ENCODE measurements around the gene PRKCZ.
"Not testable (repeated sequence)": the region's sequence is repeated elsewhere in the genome, so short reads cannot be mapped to it uniquely, and the experiment has no call there.

The PRKCZ gene

GRCh38 chr1:2104621-2105427, 54.6 kb downstream of the PRKCZ start:
- no peak for DNase-seq

- DNase-seq: no peak
These were observed 55.7 kb downstream of the PRKCZ start for GRCh38 chr1:2105781-2106524.

- no peak for DNase-seq
These were observed 56.6 kb downstream of the PRKCZ start for GRCh38 chr1:2106659-2107405.

- DNase-seq: no peak
These were observed 57.5 kb downstream of the PRKCZ start for GRCh38 chr1:2107586-2108212.

GRCh38 chr1:2108213-2108876, 58.1 kb downstream of the PRKCZ start:
- no peak for DNase-seq

- DNase-seq: no peak
These were observed 58.8 kb downstream of the PRKCZ start for GRCh38 chr1:2108877-2109580.

- DNase-seq: no peak
These were observed 59.4 kb downstream of the PRKCZ start for GRCh38 chr1:2109581-2110021.

GRCh38 chr1:2110191-2110737, 60.1 kb downstream of the PRKCZ start:
- no peak for DNase-seq

- no peak for DNase-seq
These were observed 60.8 kb downstream of the PRKCZ start for GRCh38 chr1:2110738-2111673.

- DNase-seq: no peak
These were observed 61.4 kb downstream of the PRKCZ start for GRCh38 chr1:2111674-2112035.

GRCh38 chr1:2112280-2112701, 62.1 kb downstream of the PRKCZ start:
- DNase-seq: no peak

GRCh38 chr1:2113620-2114135, 63.5 kb downstream of the PRKCZ start:
- no peak for DNase-seq

- not testable (repeated sequence) for DNase-seq
These were observed 64.4 kb downstream of the PRKCZ start for GRCh38 chr1:2114635-2115007.

GRCh38 chr1:2115008-2115641, 64.9 kb downstream of the PRKCZ start:
- no peak for DNase-seq

GRCh38 chr1:2115702-2116341, 65.6 kb downstream of the PRKCZ start:
- no peak for DNase-seq

GRCh38 chr1:2119886-2120285, 69.7 kb downstream of the PRKCZ start:
- no peak for DNase-seq

- DNase-seq: no peak
These were observed 71.0 kb downstream of the PRKCZ start for GRCh38 chr1:2121101-2121691.

- not testable (repeated sequence) for DNase-seq
These were observed 71.6 kb downstream of the PRKCZ start for GRCh38 chr1:2121794-2122193.

Measured in NCI-H526 treated with DMSO at 0.1 percent for 48 hours (cell line).